Adrenal gland (tissue), 12 donors: Measurements from ENCODE around the gene HTR2B. TPM values are rescaled to one million over a fixed set of nuclear protein-coding genes. Genes with fewer than 3 reads are reported as not detected.

ENCODE experiments used
- DNase-seq, 7 donors: peaks; one replicate each; pipeline ENCODE4 v3.0.0-alpha.2; 2019 to 2020
- H3K27ac ChIP-seq, 5 donors: fragments of 200-600 bp; sonication (generic) in 4 of 5; 1 replicate in 3 of 5; 2 replicates in 2 of 5; pipeline versions ENCODE4 v1.5.1 to v1.8.0; 2016 to 2020; ENCODE audit warnings: mild to moderate bottlenecking in 1 of 5
- H3K27me3 ChIP-seq: fragments of 200-600 bp; 2 replicates; pipeline ENCODE4 v1.8.0; 2021
- H3K36me3 ChIP-seq, 2 donors: fragments of 200-600 bp; replicated peaks in 1 of 2; 1 replicate in 1 of 2; 2 replicates in 1 of 2; pipeline versions ENCODE4 v1.5.1 to v1.8.0; 2018 to 2022
- H3K4me1 ChIP-seq, 2 donors: fragments of 200-600 bp; replicated peaks in 1 of 2; 1 replicate in 1 of 2; 2 replicates in 1 of 2; pipeline versions ENCODE4 v1.5.1 to v1.8.0; 2018 to 2021
- H3K4me3 ChIP-seq, 4 donors: fragments of 200-600 bp; sonication (generic) in 3 of 4; one replicate each; pipeline ENCODE4 v1.5.1; 2016 to 2018
- H3K9me3 ChIP-seq, 3 donors: fragments of 200-600 bp; sonication (generic) in 1 of 3; replicated peaks in 1 of 3; 1 replicate in 2 of 3; 2 replicates in 1 of 3; pipeline versions ENCODE4 v1.5.1 to v1.8.0; 2016 to 2021
- CTCF ChIP-seq, 6 experiments: fragments of 450-650 bp in 4 of 6; fragments of 200-600 bp in 2 of 6; sonication (generic) in 1 of 6; IDR thresholded peaks; 1 replicate in 5 of 6; 2 replicates in 1 of 6; pipeline versions ENCODE4 v1.5.1 to v1.8.0; 2016 to 2021; ENCODE audit warnings: antibody characterized with exemption in 6 of 6, mild to moderate bottlenecking in 2 of 6, moderate library complexity in 1 of 6
- POLR2A ChIP-seq, 2 donors: fragments of 450-650 bp; IDR thresholded peaks; one replicate each; pipeline ENCODE4 v1.6.1; 2017; ENCODE audit warnings: antibody characterized with exemption in 2 of 2, mild to moderate bottlenecking in 2 of 2, moderate library complexity in 1 of 2
- WGBS, 4 donors: extraction: QIAGEN DNeasy Blood & Tissue Kit in 2 of 4; methylation state at CpG; one replicate each; pipeline versions ENCODE4 v1.1.5 to v1.1.7; 2013 to 2017; 5-methylcytosine and 5-hydroxymethylcytosine counted together
- intact Hi-C, 2 donors: fragments of 100-400 bp; cut with DNase I; formaldehyde crosslinking; loops; one replicate each; pipeline versions ENCODE4 v1.14.1 to v1.15.0; 2022 to 2023
- polyA plus RNA-seq, 3 donors: library from polyadenylated mRNA; stranded (reverse); fragments of 200-250 nt in 2 of 3; fragments of 350-450 nt in 1 of 3; fragmentation: Illumina TruSeq in 1 of 3; extraction: RNeasy Lipid Tissue Mini Kit (QIAGEN cat#74804) in 1 of 3; gene quantifications; one replicate each; pipeline ENCODE4 v1.2.3, GENCODE V29; 2013 to 2014
- total RNA-seq, 9 donors: library from RNA; depleted of rRNA in 4 of 9; stranded (reverse); fragments of >200 nt in 4 of 9; fragments of 120-200 nt in 1 of 9; fragmentation: NEBNext Ultra II Directional in 1 of 9; extraction: Animal tissue kit (Norgen Biotek cat#: 25700) in 1 of 9; gene quantifications; one replicate each; pipeline versions ENCODE4 v1.1.0 to v1.2.4, GENCODE V29; 2013 to 2023
- donor health status: healthy with polysubstance abuse.
- donor health status: Bipolar disorder and iron deficiency.
- donor health status: DM: yes; HTN: yes; CAD: no.
- donor health status: DM: no; HTN: no; CAD: no.
- donor health status: DM: no; HTN: no; CAD: no.
- donor health status: DM: yes; HTN: yes; CAD: no.

HTR2B gene
- total and polyA plus RNA-seq, 12 donors: 1.2 to 90.0 (median 32.9) TPM

GRCh38 chr2:231099918-231100317, 24.9 kb downstream of the HTR2B start:
- Histone ChIP-seq H3K9me3 (peaks cover 0 to 9% (median 0%) of the 10 kb centered on the region in 3 donors), H3K36me3 (peaks cover 0 to 6% of the 10 kb centered on the region in 2 donors), H3K27me3 (no peaks in the 10 kb centered on the region), H3K4me1 (peaks cover 9 to 21% of the 10 kb centered on the region in 2 donors), H3K4me3 (no peak overlapping the region), H3K27ac (no peak overlapping the region)
- no peak for DNase-seq
- intact Hi-C loops: loop anchor here (10.0 kb wide), 3 partner anchors 95 to 335 kb away; partner anchors contain the start of gene ARMC9 (in 1 of the 2)
- TF ChIP-seq CTCF (IDR thresholded peaks at IDR 0.05): no peak
- no peak for TF ChIP-seq POLR2A (IDR thresholded peaks at IDR 0.05)
- WGBS, 4 donors: 98 to 99% (median 98%) methylated on average over 8 of the region's 8 CpGs

- H3K36me3 ChIP-seq: peaks cover 0 to 7% of the 10 kb centered on the region in 2 donors
- H3K27ac ChIP-seq: no peak overlapping the region
- no peak for DNase-seq
- 95 to 97% (median 95%) methylated on average over 4 of the region's 4 CpGs for WGBS, 4 donors
- intact Hi-C loops: loop anchor here in 1 of 2 donors (10.0 kb wide), 1 partner anchor 340 kb away; no protein-coding TSS in a partner anchor
- no peak for TF ChIP-seq CTCF (IDR thresholded peaks at IDR 0.05)
- TF ChIP-seq POLR2A (IDR thresholded peaks at IDR 0.05): no peak
- no peaks in the 10 kb centered on the region for H3K27me3 ChIP-seq
- H3K9me3 ChIP-seq: peaks cover 0 to 4% (median 0%) of the 10 kb centered on the region in 3 donors
- H3K4me3 ChIP-seq: no peak overlapping the region
- H3K4me1 ChIP-seq: no peaks in the 10 kb centered on the region
Measured at GRCh38 chr2:231094736-231095346, 30.0 kb downstream of the HTR2B start.

GRCh38 chr2:231093933-231094332, 30.9 kb downstream of the HTR2B start:
- Histone ChIP-seq H3K9me3 (no peaks in the 10 kb centered on the region), H3K36me3 (peaks cover 0 to 9% of the 10 kb centered on the region in 2 donors), H3K27ac (no peak overlapping the region), H3K4me3 (no peak overlapping the region), H3K27me3 (no peaks in the 10 kb centered on the region), H3K4me1 (no peaks in the 10 kb centered on the region)
- no peak for TF ChIP-seq POLR2A (IDR thresholded peaks at IDR 0.05)
- no peak for TF ChIP-seq CTCF (IDR thresholded peaks at IDR 0.05)
- intact Hi-C loops: loop anchor here in 1 of 2 donors (10.0 kb wide), 1 partner anchor 341 kb away; no protein-coding TSS in a partner anchor
- WGBS, 4 donors: 94 to 97% (median 97%) methylated on average over 5 of the region's 5 CpGs
- DNase-seq: no peak

GRCh38 chr2:231088754-231089153, 36.1 kb downstream of the HTR2B start:
- DNase-seq: no peak
- H3K4me1 ChIP-seq: no peaks in the 10 kb centered on the region
- no peak overlapping the region for H3K27ac ChIP-seq
- intact Hi-C loops: no loop called here
- WGBS, 4 donors: 65 to 73% (median 69%) methylated on average over 4 of the region's 4 CpGs
- TF ChIP-seq CTCF (IDR thresholded peaks at IDR 0.05) (no peak), POLR2A (IDR thresholded peaks at IDR 0.05) (no peak)
- peaks cover 0 to 50% of the 10 kb centered on the region in 2 donors for H3K36me3 ChIP-seq
- no peaks in the 10 kb centered on the region for H3K27me3 ChIP-seq
- H3K9me3 ChIP-seq: no peaks in the 10 kb centered on the region
- no peak overlapping the region for H3K4me3 ChIP-seq
